K562 (cell line): ENCODE results near the gene NADK. TPM values are rescaled to one million over a fixed set of nuclear protein-coding genes. Genes with fewer than 3 reads are reported as not detected.
A peak's percentile ranks its signal among the peaks of the same experiment; 100 is the strongest.

Experiments used
- BCOR ChIP-seq: fragments of 450-650 bp; IDR thresholded peaks from 2 replicates; pipeline ENCODE4 v1.6.1; 2016
- CHCHD3 ChIP-seq: fragments of 250-450 bp; sonication (Bioruptor Pico); IDR thresholded peaks from 2 replicates; pipeline ENCODE4 v2.1.2; 2022; ENCODE audit warnings: mild to moderate bottlenecking
- ETS1 ChIP-seq: conservative IDR thresholded peaks from 2 replicates; pipeline ENCODE4 v1.6.1; 2011; ENCODE audit warnings: low read depth, mild to moderate bottlenecking, low read length; ENCODE audit not compliant: control insufficient read depth
- FOSL1 ChIP-seq: fragments of 200-800 bp; sonication (Bioruptor generic); conservative IDR thresholded peaks from 2 replicates; pipeline ENCODE4 v1.6.1; 2016; ENCODE audit warnings: missing genetic modification characterization, missing compliant biosample characterization
- GATA2 ChIP-seq: sonication (generic); formaldehyde crosslinking; IDR thresholded peaks from 2 replicates; pipeline ENCODE4 v1.4.0; 2020; ENCODE audit warnings: mild to moderate bottlenecking, missing genetic modification reagents
- HDAC1 ChIP-seq, 2 experiments: fragments of 450-650 bp; IDR thresholded peaks; 2 replicates each; pipeline ENCODE4 v1.6.1; 2016 to 2017; ENCODE audit warnings: inconsistent platforms in 1 of 2, mild to moderate bottlenecking in 1 of 2, moderate library complexity in 1 of 2
- HNRNPK ChIP-seq: fragments of 200-400 bp; formaldehyde crosslinking; IDR thresholded peaks from one replicate; pipeline ENCODE4 v1.6.1; 2018; ENCODE audit warnings: mild to moderate bottlenecking, low read depth, low read length; ENCODE audit not compliant: poor library complexity, severe bottlenecking
- KLF13 ChIP-seq: fragments of 450-650 bp; IDR thresholded peaks from 2 replicates; pipeline ENCODE4 v1.6.1; 2016; ENCODE audit warnings: missing genetic modification characterization, low read depth, mild to moderate bottlenecking, missing compliant biosample characterization, moderate library complexity, borderline replicate concordance
- KLF16 ChIP-seq: IDR thresholded peaks from 2 replicates; pipeline ENCODE4 v1.6.1; 2016; ENCODE audit warnings: antibody characterized with exemption
- MNT ChIP-seq, 2 experiments: fragments of 450-650 bp; conservative IDR thresholded peaks; 2 replicates each; pipeline ENCODE4 v1.6.1; 2017; ENCODE audit warnings: mild to moderate bottlenecking in 2 of 2, moderate library complexity in 2 of 2
- MTA1 ChIP-seq: fragments of 450-650 bp; IDR thresholded peaks from 2 replicates; pipeline ENCODE4 v1.6.1; 2017; ENCODE audit warnings: borderline replicate concordance
- RAD51 ChIP-seq: fragments of 450-650 bp; IDR thresholded peaks from 2 replicates; pipeline ENCODE4 v1.7.1; 2016; ENCODE audit warnings: low read depth, mild to moderate bottlenecking, borderline replicate concordance
- RNF2 ChIP-seq: sonication (generic); IDR thresholded peaks from 2 replicates; pipeline ENCODE4 v1.6.1; 2016
- STAG1 ChIP-seq: sonication (generic); formaldehyde crosslinking; IDR thresholded peaks from 2 replicates; pipeline ENCODE4 v1.5.0; 2020; ENCODE audit warnings: missing genetic modification reagents, borderline replicate concordance
- TAF15 ChIP-seq: fragments of 200-400 bp; formaldehyde crosslinking; IDR thresholded peaks from 2 replicates; pipeline ENCODE4 v1.6.1; 2017; ENCODE audit warnings: mild to moderate bottlenecking, low read depth, low read length, moderate library complexity
- TCF3 ChIP-seq: sonication (generic); formaldehyde crosslinking; IDR thresholded peaks from 2 replicates; pipeline ENCODE4 v1.4.0; 2020; ENCODE audit warnings: mild to moderate bottlenecking, missing genetic modification reagents
- ZFPM2 ChIP-seq: fragments of 250-450 bp; sonication (Bioruptor Pico); IDR thresholded peaks from 2 replicates; pipeline ENCODE4 v1.5.1; 2022; ENCODE audit warnings: mild to moderate bottlenecking
- ZMIZ1 ChIP-seq, 2 experiments: fragments of 150-350 bp in 1 of 2; IDR thresholded peaks; 2 replicates each; pipeline ENCODE4 v1.6.1; 2012 to 2016; ENCODE audit warnings: low read depth in 2 of 2, low read length in 2 of 2, mild to moderate bottlenecking in 1 of 2, moderate library complexity in 1 of 2
- ZNF224 ChIP-seq: sonication (generic); formaldehyde crosslinking; IDR thresholded peaks from 2 replicates; pipeline ENCODE4 v1.8.0; 2022; ENCODE audit warnings: mild to moderate bottlenecking, missing genetic modification reagents
- ZNF280B ChIP-seq: fragments of 250-450 bp; sonication (Bioruptor Pico); IDR thresholded peaks from 2 replicates; pipeline ENCODE4 v1.5.1; 2021; ENCODE audit warnings: mild to moderate bottlenecking
- ZNF778 ChIP-seq: fragments of 450-650 bp; formaldehyde crosslinking; IDR thresholded peaks from 2 replicates; pipeline ENCODE4 v1.4.0; 2020; ENCODE audit warnings: mild to moderate bottlenecking, moderate library complexity
- polyA plus RNA-seq, 8 experiments: library from polyadenylated mRNA; depleted of rRNA in 4 of 8; stranded (reverse) in 5 of 8; unstranded in 3 of 8; fragments of >200 nt; fragmentation: Nextera tagmentation in 2 of 8; fragmentation: Illumina TruSeq in 1 of 8; extraction: Ambion mirVana in 2 of 8; extraction: Trizol in 1 of 8; gene quantifications; 2 replicates each; pipeline versions ENCODE4 v1.2.1 to v1.2.3, GENCODE V29; 2011 to 2014; ENCODE audit warnings: inconsistent platforms in 1 of 8, missing spikeins in 1 of 8
- total RNA-seq, 7 experiments: library from RNA; depleted of rRNA in 6 of 7; stranded (reverse); fragments of >200 nt in 6 of 7; fragmentation: Illumina TruSeq in 2 of 7; extraction: Trizol in 2 of 7; gene quantifications; 2 replicates each; pipeline versions ENCODE4 v1.2.1 to v1.2.3, GENCODE V29; 2011 to 2021; ENCODE audit warnings: low replicate concordance in 1 of 7

Gene NADK
- total and polyA plus RNA-seq, 9 of the 15 experiments (the other 6 are each of a cell fraction or from before 2014, with no cell fraction given), result 1.5 to 135 (median 75.1) TPM

GRCh38 chr1:1778663-1779319, 521 bp upstream of the NADK start (continued):
- TF ChIP-seq ZNF280B (CRISPR knock-in tag), result no peak
- TF ChIP-seq TAF15, result no peak
- TF ChIP-seq ZFPM2 (CRISPR knock-in tag), result no peak
- TF ChIP-seq ETS1, result peak; percentile 41; the same call in 1 of the 2 replicates
- no peak for TF ChIP-seq CHCHD3 (CRISPR knock-in tag)
- peak; percentile 48; the same call in 1 of the 2 replicates for TF ChIP-seq BCOR
- peak in 1 of 2 experiments; percentile 95; a peak in 2 of 4 replicates for TF ChIP-seq HDAC1 (IDR thresholded peaks at IDR 0.05)
- TF ChIP-seq MTA1, result no peak; the same call in 1 of the 2 replicates
- TF ChIP-seq KLF13 (tag), result peak; percentile 65; the same call in 1 of the 2 replicates
- peak; percentile 27; the same call in 1 of the 2 replicates for TF ChIP-seq FOSL1
- peak; percentile 82 for TF ChIP-seq RAD51
- TF ChIP-seq RNF2, result 0 out of 2 replicates have a peak, but pooled peaks have one; percentile 9
- TF ChIP-seq ZNF224, result no peak; the same call in 1 of the 2 replicates
- no peak for TF ChIP-seq STAG1 (CRISPR knock-in tag)
- TF ChIP-seq ZNF778 (CRISPR knock-in tag), result no peak
- TF ChIP-seq MNT (conservative IDR thresholded peaks at IDR 0.05), result peak; percentile 96 to 97
- TF ChIP-seq ZMIZ1 (IDR thresholded peaks at IDR 0.05; ENCODE audit: low read depth in 2 of 2, low read length in 2 of 2), result no peak; a peak in 1 of 4 replicates
- TF ChIP-seq GATA2 (CRISPR knock-in tag), result no peak
- peak; percentile 24; the same call in 1 of the 2 replicates for TF ChIP-seq TCF3
- TF ChIP-seq KLF16, result no peak
- peak; percentile 51 for TF ChIP-seq HNRNPK
